GM18508 (cell line): ENCODE measurements around the gene SPIN1.

Experiments
- ATAC-seq: cut with Tn5 transposase; IDR thresholded peaks from one replicate; pipeline ENCODE4 v1.9.1; 2021; ENCODE audit warnings: moderate number of reproducible peaks; ENCODE audit not compliant: insufficient read depth, unreplicated experiment

SPIN1 gene

GRCh38 chr9:88477300-88477751, 89.1 kb downstream of the SPIN1 start:
- ATAC-seq, result no peak

- ATAC-seq, result no peak
These were observed 90.0 kb downstream of the SPIN1 start for GRCh38 chr9:88478246-88478645.

GRCh38 chr9:88481933-88482332, 93.7 kb downstream of the SPIN1 start:
- ATAC-seq, result no peak

- no peak for ATAC-seq
These were observed 99.9 kb downstream of the SPIN1 start for GRCh38 chr9:88488166-88488565.

- no peak for ATAC-seq
These were observed 106.9 kb downstream of the SPIN1 start for GRCh38 chr9:88494983-88495721.

- no peak for ATAC-seq
These were observed 109.0 kb downstream of the SPIN1 start for GRCh38 chr9:88497224-88497623.

- ATAC-seq, result no peak
These were observed 110.6 kb downstream of the SPIN1 start for GRCh38 chr9:88498880-88499279.

- no peak for ATAC-seq
These were observed 112.8 kb downstream of the SPIN1 start for GRCh38 chr9:88501086-88501485.

- no peak for ATAC-seq
These were observed 114.3 kb downstream of the SPIN1 start for GRCh38 chr9:88502552-88503034.

- no peak for ATAC-seq
These were observed 115.0 kb downstream of the SPIN1 start for GRCh38 chr9:88503081-88503844.

- no peak for ATAC-seq
These were observed 115.9 kb downstream of the SPIN1 start for GRCh38 chr9:88503845-88504764.

- ATAC-seq, result no peak
These were observed 120.1 kb downstream of the SPIN1 start for GRCh38 chr9:88508326-88508725.

- ATAC-seq, result no peak
These were observed 123.7 kb downstream of the SPIN1 start for GRCh38 chr9:88511906-88512305.

GRCh38 chr9:88514247-88514646, 126.0 kb downstream of the SPIN1 start:
- no peak for ATAC-seq

- no peak for ATAC-seq
These were observed 133.1 kb downstream of the SPIN1 start for GRCh38 chr9:88521308-88521707.

- ATAC-seq, result no peak
These were observed 134.1 kb downstream of the SPIN1 start for GRCh38 chr9:88522360-88522759.

GRCh38 chr9:88523056-88523455, 134.8 kb downstream of the SPIN1 start:
- no peak for ATAC-seq

GRCh38 chr9:88524911-88525310, 136.7 kb downstream of the SPIN1 start:
- no peak for ATAC-seq

GRCh38 chr9:88527618-88528017, 139.4 kb downstream of the SPIN1 start:
- no peak for ATAC-seq
